Stimulated activated CD8-positive, alpha-beta memory T cell treated with anti-CD3 and anti-CD28 coated beads, Interleukin-4, amount 100 ng/mL, for 1 hour (primary cell): ENCODE results near the gene DSC2.

Source experiments
- DNase-seq, 2 donors: peaks; one replicate each; pipeline ENCODE4 v3.0.0-alpha.2; 2020; ENCODE audit warnings: low read depth in 2 of 2, low spot score in 1 of 2

DSC2 gene

GRCh38 chr18:31098878-31099277, 3.3 kb downstream of the DSC2 start:
- DNase-seq: no peak

DNA sequence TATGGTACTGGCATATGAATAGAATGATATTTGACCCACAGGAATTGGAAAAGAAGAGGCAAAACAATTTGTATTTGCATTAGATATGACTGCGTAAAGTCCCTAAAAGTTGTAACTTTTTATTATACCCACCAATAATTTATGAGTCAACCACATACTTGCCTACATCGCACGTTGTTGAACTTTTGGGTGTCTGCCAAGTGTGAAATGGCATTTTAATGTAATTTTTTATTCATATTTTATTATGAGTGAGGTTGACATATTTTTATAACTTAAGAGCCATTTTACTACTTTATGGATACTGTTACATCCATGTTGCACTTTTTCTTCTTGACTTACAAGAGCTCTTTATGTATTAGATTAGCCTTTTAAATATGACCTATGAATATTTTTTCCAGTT, 4.6 kb downstream of the DSC2 start:
- no peak for DNase-seq

DNA sequence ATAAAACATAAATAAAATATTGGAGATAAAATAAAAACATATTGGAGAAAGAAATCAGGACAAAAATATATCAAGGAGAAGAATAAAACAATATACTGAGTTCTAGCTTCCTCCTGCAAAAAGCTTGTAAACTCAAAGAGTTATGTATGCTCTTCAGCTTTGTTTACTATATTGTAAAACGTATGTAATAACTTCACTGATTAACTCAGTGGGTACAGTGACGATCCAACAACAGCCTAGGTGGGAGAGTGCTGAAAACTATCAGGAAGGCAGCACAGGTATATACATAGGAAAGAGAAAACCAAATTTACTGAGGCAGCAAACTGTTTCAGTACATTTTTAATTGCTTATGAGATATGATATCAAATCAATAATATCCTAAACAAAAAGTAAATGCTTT, 8.3 kb downstream of the DSC2 start:
- DNase-seq: no peak

- no peak for DNase-seq
Observed at GRCh38 chr18:31093294-31093693, 8.9 kb downstream of the DSC2 start.

DNA sequence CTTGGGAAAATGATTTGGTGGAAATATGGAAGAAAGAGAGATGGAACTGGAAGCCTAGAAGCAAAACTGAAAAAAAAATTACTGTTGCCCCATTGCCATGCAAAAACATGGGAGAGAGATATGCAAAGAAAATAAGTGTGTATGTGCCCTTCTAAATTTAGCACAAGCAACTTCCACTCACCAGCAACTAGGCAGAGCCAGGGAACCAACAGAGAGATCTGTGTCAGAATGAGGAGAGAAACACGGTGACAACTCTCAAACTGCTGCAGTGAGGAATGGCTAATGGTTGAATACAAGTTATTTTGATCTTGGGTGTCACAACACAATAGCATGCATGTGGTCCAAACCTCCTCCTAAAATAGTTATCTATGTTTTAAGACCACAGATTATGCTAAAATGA, 10.9 kb downstream of the DSC2 start:
- no peak for DNase-seq

DNA sequence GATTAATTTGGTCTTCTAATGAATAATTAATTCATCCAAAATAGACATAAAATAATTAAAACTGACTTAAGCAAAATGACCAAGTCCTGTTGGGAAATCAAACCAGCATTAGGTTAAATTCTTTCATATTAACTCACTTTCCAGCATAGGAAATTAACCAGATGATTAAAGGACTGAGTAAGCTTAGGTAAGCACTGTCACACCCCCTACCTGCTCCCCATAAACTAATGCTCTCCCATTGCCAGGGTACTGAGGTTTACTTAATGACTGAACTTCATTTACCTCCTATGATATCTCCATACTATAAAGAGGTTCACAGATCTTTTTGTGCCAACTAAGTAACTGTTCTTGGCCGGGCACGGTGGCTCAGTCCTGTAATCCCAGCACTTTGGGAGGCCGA, 13.7 kb downstream of the DSC2 start:
- DNase-seq: no peak

DNA sequence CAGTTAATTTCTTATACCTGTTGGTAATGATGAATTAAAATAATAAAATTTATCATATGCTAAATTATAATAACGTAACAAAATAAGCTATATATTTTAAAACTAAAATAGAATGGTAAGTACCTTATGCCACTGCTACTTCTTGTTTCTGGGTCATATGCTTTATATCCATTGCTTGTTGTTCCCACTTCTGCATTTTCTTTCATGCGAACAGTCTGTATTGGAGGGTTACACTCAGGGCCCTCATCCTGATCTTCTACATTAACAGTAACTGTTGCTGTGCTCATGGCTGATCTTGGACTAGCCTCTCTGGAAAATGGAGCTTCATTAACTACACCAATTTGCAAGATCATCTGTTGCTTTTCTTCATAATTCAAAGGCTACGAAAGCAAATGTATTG, 22.2 kb downstream of the DSC2 start:
- no peak for DNase-seq

DNA sequence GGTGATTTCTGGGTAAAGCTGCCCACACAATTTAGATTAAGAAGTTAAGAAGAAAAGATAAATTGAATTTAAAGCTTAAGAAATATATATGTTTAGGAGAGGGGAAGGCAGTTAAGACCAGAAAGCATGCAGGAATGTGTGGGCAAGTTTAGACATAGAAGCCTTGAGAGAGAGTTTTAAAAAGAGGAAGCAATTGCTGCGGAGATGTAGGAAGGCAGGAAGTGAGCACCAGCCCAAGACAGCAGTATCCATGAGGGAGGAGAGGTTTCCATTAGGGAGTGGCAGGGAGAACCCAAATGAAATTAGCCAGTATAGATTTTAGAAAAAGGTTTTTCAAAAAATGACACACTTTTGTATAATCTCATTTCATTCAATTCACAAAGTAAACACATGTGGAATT, 24.3 kb downstream of the DSC2 start:
- no peak for DNase-seq

GRCh38 chr18:31072175-31072574, 30.0 kb downstream of the DSC2 start:
- DNase-seq: no peak

DNA sequence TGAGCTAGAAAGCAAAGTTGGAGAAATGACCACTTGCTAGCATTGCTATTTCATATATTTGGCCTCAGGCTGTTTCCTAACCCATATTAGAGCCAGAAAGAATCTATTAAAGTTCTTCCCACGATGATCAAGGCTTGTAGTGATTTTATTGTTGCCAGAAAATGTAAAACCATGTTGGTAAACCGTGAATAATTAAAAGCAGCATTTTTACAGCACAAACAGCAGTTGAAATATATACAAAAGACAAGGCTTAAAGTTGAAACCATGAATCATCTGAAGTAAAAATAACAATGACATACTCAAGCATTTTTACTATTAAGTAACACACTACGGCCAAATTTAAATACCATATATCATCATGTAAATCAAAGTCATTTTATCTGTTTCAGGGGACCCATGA, 32.0 kb downstream of the DSC2 start:
- DNase-seq: no peak

DNA sequence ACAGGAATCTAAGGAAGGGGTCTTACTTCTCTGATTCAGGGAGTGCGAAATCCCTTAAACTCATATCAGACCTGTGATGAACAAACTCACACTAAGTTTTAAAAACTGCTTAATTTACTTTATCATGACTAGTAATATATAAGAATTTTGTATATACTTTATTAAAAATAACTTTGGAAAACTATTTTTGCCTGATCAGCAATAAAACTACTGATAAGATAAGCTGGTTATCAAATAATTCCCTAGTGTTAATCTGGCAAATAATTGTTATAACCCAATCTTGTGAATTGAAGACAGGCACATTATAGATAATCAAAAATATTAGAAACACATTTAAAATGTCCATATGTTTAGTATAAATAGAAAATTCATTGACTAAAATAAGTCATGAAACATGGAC, 36.0 kb downstream of the DSC2 start:
- DNase-seq: no peak

- DNase-seq: no peak
Observed at GRCh38 chr18:31065036-31065773, 37.0 kb downstream of the DSC2 start.

DNA sequence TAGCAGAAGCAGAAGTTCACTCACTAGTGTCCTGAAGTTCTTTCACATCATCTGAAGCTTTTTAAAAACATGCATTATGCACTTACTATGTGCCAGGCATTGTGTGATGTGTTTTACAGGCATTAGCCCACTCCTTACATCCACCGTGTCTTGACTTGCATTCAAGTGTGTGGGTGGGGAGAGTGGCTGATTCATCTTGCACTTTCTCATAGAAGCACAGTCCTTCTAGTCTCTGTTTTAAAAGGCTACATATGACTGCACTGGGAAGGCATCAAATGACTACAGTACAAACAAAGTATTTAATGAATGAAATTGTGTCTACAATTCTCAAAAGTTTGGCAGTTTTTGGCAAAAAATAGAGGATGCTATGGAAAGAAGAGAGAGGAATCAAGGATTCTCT, 38.1 kb downstream of the DSC2 start:
- DNase-seq: no peak

DNA sequence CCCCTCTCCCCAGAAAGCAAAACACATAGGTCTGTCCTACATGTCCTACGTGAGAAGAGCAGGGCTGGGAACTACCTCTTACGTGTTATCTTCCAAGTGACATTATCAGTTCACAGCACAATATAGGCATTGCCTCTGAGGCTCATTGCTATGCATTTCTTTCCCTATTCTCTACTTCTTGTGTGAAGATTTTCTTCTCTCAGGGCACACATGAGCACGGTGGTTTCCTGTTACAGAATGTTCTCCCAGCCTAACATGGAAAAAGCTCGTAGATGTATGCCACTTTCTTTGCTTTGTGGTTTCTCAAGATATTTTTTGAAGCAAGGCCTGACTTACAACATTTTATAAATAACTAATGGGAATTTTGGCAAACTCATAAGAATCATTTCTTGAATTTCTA, 40.3 kb downstream of the DSC2 start:
- no peak for DNase-seq

GRCh38 chr18:31058897-31059296, 43.3 kb downstream of the DSC2 start:
- DNase-seq: no peak

- no peak for DNase-seq
Observed at GRCh38 chr18:31057917-31058316, 44.3 kb downstream of the DSC2 start.

- DNase-seq: no peak
Observed at GRCh38 chr18:31057051-31057450, 45.2 kb downstream of the DSC2 start.

- DNase-seq: no peak
Observed at GRCh38 chr18:31056296-31056695, 45.9 kb downstream of the DSC2 start.

DNA sequence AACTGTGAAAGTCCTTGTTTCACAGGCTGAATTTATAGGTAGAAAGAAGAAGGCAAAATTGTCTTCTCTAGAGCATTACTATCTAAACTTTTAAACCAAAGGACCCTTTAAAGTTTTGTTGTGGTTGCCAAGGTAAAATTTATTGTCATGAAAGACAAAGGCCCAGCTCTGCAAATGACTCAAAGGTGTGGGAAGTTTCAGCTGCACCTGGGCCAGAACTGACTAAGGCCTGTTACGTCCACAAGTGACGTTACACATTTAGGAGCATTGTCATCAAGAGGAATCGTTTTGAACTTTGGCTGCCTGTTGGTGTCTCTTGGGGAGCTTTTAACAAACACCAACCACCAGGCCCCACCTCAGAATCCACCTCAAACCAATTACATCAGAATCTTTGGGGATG, 51.6 kb downstream of the DSC2 start:
- no peak for DNase-seq

GRCh38 chr18:31049189-31049588, 53.0 kb downstream of the DSC2 start:
- no peak for DNase-seq

- no peak for DNase-seq
Observed at GRCh38 chr18:31048216-31048615, 54.0 kb downstream of the DSC2 start.

- no peak for DNase-seq
Observed at GRCh38 chr18:31046916-31047315, 55.3 kb downstream of the DSC2 start.

DNA sequence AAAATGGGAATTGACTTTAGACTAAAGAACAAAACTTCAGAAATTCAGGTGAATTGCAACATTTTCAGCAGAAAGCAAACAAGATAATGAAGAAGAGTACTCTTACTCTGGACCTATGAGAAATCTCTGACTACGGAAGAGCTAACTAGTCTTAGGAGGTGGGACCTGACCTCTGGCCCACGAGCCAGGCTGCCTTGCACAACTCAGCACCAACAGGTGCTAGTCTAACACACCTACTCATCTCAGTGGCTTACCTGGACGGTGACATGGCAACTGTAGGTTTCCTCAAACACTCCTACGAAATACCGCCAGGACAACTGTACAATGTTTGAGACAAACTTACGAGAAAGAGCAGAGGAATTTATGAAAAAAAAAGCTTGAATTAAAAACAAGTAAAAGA, 56.6 kb downstream of the DSC2 start:
- DNase-seq: no peak

- DNase-seq: no peak
Observed at GRCh38 chr18:31044926-31045325, 57.3 kb downstream of the DSC2 start.
